ENCODE results near the gene ABHD5.

- no peak for TF ChIP-seq RAD21 (IDR thresholded peaks at IDR 0.05; ENCODE audit: insufficient read depth, low read depth, low read length)
- TF ChIP-seq JUND (IDR thresholded peaks at IDR 0.05; ENCODE audit: low read depth, low read length), result no peak
- TF ChIP-seq POLR2A (IDR thresholded peaks at IDR 0.05; ENCODE audit: low read depth, low read length), result no peak
- no peak for TF ChIP-seq JUNB (IDR thresholded peaks at IDR 0.05)
- no peak for TF ChIP-seq CHD2 (IDR thresholded peaks at IDR 0.05; ENCODE audit: borderline replicate concordance, low read depth, low read length)
- TF ChIP-seq SIX5 (IDR thresholded peaks at IDR 0.05; ENCODE audit: low read depth, low read length, severe bottlenecking), result no peak
- TF ChIP-seq GABPA (IDR thresholded peaks at IDR 0.05; ENCODE audit: low read depth), result no peak
- no peak for TF ChIP-seq EZH2 (IDR thresholded peaks at IDR 0.05; ENCODE audit: borderline replicate concordance, control insufficient read depth, low read depth, low read length)
Measured at GRCh38 chr3:43706342-43706741, 15.6 kb downstream of the ABHD5 start.

Measured in GM12878 (cell line).